GM19372 (cell line): Measurements from ENCODE around the gene MUCL1.
"Not testable (repeated sequence)": the region's sequence is repeated elsewhere in the genome, so short reads cannot be mapped to it uniquely, and the experiment has no call there.

Experiments
- ATAC-seq: cut with Tn5 transposase; IDR thresholded peaks from one replicate; pipeline ENCODE4 v1.9.1; 2021; ENCODE audit warnings: mild to moderate bottlenecking, low read depth, moderate library complexity; ENCODE audit not compliant: unreplicated experiment

MUCL1 gene, protein sequence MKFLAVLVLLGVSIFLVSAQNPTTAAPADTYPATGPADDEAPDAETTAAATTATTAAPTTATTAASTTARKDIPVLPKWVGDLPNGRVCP

DNA sequence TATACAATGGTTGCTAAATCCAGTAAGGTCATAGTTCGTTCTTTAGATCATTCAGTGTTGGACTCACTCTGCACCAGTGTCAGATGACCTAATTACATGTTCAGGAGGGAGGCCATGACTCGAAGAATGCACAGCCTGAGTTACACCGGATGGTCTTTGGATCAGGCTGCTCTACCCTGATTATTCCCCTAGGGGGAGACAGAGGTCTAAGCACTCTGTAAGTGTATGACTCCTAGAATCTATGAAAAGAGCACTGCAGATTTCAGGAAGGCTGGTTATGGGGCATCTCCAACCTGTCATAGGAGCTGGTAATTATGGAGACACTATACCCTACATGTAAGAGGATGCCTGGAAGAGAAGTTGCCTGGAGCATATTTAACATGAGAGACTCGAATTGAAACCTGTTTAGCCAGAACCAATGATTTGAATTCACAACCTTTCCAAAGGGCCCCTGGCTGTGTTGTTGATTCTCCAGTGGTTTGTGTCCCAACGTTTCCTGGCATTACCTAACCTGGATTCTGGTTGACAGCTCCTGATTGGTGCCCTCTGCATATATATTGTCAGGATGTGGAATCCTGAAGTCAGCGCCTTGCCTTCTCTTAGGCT is at the start of gene MUCL1:
MUCL1 (plus strand) TSS at position 584 of the 606 bp plus-strand sequence. CDS start 67 bp downstream, outside the sequence.
- ATAC-seq: peak; percentile 97

DNA sequence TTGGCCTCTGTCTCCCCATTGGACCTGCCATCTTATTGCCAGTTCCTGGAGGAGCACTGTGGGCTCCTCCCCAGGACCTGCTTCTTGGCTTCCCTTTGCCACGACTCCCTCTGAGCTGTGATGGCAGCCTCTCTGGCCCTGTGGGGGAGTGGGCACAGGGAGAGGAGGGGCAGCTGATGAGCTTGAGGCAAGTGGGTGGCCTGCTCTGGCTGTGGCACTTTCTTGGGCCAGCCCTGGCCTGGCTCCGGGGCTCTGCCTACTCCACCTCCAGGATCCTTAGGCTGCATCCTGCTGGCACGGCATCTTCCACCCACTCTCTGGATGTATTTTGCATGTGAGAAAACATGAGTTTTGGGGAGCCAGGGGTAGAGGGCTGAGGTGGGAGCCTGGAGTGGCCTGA is 32.6 kb upstream of the MUCL1 start:
- ATAC-seq: no peak

DNA sequence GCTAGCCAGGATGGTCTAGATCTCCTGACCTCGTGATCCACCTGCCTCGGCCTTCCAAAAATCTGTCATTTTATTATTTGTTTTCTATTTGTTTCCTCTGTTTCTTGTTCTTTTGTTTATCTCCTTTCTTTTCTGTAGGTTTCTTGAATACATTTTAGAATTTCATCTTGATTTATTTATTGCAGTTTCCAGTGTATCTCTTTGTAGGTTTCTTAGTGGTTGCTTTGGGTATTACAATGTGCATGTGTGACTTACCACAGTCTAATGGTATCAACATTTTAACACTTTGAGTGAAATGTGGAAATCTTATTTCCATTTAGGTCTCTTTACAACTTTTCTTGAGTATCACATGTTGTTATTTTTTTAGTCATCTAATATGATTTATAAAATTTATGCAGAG is 29.9 kb upstream of the MUCL1 start:
- ATAC-seq: no peak

DNA sequence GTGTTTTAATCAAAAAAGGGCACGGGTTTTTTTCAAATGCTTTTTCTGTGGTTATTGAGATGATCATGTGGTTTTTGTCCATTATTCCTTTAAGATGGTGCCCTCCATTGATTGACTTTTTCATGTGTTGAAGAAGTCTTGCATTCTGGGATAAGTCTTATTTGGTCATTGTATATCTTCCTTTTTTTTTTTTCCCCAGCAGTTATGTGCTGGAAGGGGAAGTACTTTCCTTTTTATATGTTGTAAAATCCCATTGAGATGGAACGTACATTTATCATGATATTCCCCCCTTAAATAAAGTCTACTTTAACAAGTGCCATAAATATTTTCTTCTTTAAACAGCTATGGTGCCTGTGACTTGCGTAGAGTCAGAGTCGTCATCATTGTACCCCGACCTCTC is 24.8 kb upstream of the MUCL1 start:
- no peak for ATAC-seq

DNA sequence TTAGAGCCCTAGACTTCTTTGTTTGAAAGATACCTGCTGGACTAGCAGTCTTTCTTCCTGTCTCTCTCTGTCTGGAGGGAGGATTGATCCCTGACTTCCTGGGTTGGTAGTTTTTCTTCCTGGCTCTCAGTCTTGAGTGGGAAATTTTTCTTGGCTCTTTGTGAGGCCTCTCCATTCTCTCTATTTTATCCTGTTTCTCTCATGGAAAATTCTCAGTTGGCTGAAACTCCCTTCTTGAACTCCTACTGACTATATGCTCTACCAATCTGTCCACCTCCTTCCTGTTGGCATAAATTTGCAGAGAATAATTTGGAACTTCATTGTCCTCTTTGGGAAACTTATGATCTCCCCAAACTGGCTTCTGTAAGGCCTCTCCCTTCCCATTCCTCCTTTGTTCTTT is 24.1 kb upstream of the MUCL1 start:
- no peak for ATAC-seq

DNA sequence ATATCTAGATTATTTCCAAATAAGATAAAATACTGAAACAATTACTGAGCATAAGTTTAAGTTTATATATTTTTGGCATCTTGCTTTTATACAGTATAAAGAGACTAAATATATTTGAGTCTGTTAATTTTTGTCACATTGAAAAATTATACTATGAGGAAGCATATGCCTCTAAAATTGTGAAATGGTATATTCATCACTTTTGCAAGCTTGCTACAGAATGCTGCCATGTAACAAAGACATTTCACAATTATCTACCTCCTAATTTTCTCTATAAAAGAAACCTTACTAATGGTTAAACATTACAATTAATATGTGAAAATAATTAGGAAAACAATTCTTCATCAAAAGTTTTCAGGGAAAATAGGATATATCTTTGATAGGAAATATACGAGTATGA is 22.7 kb upstream of the MUCL1 start:
- no peak for ATAC-seq

DNA sequence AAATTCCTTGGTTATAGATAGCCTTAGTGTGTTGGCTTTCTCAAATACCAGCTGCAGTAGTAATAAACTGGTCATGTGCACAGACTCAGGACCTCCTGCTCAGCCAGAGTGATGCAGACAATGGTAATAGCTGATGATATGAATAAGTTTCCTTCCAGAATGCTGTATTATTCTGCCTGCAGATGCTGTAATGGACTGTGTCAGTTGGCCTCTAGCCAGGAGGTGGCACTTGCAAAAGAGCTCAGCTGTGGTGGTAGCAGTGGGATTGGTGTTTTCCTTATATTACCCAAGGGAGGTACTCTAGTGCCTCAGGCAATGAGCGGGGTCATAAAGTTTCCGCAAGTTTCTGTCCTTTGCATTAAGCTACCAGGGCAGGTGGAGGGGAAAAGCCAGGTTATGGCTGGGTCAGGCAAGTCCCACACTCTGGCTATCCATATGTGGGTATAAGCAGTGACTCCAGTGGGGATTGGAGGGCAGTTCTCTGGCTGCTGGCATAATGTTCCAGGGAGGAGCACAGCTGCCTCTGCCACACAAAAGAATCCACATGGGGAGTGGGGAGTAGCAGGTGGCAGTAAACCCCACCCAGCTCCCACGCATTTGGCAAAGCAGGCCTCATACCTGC is 14.0 kb upstream of the MUCL1 start:
- no peak for ATAC-seq

DNA sequence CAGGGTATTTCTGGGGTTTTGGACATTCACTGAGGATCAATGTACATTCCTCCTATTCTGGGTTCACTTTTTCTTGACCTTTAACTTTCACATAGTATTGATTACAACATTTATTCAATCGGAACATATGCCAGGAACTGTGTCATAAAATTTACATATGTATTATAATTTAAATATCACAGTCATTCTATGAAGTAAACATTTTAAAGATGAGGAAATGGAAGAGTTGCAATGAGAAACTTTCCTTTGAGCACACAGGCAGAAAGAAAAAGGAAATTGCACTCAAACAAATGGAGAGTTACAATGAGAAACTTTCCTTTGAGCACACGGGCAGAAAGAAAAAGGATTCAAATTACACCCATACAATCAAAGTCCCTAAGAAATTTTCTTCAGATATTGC is 3.1 kb downstream of the MUCL1 start:
- no peak for ATAC-seq

DNA sequence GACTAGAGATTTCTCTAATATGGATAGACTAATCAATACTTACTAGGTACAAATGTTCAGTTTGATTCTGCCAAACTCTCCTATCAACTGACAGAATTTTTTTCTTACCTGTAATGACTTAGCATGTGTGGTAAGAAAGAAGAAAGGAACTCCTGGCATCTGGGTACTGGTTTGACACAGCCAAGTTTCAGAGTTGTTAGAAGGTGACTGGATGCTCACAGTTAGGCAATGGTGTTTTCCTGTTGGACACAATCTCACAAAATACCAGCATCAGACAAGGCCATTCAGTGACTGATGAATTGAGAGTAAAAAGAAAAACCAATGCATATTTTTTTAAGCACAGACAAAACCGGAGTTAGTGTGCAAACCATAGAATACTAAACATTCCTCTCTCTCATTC is 4.2 kb downstream of the MUCL1 start:
- no peak for ATAC-seq

DNA sequence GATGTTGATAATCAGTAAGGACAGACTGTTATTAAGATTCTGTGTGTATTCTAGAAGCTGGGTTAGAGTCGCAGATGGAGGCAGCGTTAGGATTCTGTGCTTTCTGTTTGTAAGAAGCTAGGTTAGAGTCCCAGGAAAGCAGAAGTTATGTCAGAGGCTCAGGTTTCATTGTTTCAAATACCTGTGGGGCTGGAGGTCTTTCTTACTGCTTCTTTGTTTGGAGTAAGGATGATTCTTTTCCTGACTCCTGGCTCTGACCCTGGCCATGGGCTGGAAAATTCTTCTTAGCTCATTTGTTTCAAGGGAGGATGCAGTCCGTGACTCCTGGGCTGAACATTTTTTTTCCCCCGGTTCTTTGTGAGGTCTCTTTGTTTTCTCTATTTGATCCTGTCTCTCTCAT is 5.2 kb downstream of the MUCL1 start:
- no peak for ATAC-seq

DNA sequence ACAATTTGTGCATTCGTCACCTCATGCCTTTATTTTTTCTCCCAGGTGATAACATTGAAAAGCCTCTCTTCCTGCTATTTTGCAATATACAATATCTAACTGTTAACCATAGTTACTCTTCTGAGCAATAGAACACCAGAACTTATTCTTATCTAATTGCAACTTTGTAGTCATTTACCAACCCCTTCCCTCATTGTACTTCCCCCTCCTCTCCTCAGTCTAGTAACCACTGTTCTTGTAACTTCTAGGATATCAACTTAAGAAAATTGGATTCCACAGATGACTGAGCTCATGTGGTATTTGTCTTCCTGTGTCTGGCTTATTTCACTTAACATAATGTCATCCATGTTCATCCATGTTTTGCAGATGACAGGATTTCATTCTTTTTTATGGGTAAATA is 7.6 kb downstream of the MUCL1 start:
- no peak for ATAC-seq

DNA sequence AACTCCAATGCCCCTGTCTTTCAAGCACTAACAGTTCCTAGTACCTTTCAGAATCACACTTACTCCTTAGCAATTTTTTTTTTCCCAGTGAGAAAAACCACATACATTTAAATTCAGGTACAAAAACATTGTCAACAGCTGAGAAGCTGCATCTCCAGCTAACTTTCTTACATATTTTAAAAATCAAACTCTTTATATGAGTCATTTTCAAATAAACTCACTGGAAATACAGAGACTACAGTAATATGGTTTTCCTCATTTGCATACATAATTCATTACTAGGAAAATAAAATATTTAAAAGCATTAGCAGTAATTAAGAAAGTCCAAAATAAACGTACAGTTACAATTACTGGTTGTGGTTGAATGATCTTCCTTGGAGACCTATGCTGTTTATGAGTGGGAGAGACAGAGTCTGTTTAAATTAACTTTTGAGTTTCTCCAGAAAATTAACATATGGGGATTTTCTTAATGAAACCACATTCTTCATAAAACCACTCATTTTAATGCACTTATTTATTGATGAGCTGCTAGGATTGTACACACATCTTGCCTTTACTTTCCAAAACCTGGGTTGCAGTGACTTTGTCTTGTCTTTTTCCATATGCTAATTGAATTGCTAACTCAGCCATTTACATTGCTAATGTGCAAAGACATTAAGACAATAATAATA is 9.8 kb downstream of the MUCL1 start:
- no peak for ATAC-seq

DNA sequence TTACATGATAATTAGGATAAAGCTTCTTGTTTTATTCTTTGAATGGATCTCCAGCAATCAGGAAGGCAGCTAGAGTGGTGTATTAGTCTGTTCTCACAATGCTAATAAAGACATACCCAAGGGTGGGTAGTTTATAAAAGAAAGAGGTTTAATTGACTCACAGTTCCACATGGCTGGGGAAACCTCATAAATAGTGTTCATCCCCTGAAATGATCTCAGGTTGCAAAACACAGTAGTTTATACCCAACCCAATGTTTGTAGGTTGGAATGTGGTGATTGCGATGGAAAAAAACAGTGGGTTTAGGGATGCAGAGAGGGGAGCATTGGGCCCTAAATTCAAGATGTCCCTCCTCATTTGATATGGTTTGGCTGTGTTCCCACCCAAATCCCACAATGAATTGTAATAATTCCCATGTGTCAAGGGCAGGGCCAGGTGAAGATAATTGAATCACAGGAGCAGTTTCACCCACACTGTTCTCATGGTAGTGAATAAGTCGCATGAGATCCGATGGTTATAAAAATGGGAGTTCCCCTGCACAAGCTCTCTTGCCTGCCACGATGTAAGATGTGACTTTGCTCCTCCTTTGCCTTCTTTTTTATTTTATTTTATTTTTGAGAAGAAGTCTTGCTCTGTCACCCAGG is 11.5 kb downstream of the MUCL1 start:
- ATAC-seq: no peak

DNA sequence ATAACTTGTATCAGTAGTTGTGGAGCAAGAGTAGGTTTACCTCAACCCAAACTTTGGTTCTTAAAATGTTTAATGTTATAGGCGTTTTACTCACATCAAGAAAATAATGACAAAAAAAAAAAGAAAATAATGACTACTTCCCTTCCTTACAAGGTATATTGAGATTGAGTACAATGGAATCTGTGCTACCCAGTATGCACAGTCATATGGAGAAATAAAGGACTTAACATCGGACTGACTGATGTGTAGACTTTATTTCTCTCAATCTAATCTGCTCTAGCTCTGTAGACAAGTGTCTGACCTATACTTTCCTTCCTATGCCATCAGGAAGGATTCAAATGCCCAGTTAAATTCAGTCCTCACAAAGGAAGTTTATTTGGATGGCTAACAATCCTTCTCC is 14.4 kb downstream of the MUCL1 start:
- no peak for ATAC-seq

DNA sequence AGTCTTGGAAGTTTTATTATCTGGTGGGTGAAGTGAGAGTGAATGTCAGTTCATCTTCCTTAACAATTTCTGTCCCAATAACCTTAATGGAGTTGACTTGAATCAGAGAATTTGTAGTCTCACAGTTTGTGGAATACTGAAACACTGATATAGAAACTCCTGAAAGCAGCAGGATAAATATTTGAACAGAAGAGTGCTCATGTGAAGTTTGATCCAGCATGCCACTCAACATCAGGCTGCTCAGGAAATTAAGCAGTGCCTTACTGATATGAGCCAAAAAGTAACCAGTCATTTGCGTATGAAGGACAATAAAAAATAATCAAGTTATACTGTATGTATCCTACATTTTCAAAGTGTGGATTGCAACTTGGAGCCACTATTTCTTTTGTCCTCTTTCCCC is 15.7 kb downstream of the MUCL1 start:
- ATAC-seq: no peak

DNA sequence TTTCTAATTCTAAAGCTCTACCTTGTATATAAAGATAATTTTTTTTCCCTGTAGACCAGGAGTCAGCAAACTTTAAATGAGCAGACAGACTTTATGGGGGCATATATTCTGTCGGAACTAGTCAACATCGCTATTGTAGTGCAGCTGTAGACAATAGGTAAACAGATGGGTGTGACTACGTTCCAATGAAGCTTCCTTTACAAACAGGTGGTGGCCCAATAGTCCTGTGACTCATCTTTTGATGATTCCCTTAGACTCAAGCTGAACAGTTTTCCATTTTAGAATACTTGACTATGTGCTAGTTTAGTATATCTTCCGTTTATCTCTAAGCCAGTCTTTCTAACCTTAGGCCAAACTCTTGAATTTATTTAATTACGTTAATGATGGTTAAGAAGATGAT is 16.3 kb downstream of the MUCL1 start:
- no peak for ATAC-seq

DNA sequence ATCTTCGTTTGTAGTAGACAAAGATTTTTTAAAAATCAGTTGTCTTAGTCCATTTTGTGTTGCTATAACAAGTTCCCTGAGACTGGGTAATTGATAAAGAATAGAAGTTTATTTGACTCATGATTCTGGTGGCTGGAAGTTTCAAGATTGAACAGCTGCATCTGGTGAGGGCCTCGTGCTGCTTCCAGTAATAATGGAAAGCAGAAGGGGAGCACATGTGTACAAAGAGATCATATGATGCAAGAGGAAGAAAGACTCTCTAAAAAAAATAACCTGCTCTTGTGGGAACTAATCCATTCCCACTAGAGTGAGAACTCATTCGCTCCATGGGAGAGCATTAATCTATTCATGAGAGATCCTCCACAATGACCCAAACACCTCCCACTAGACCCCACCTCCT is 24.8 kb downstream of the MUCL1 start:
- no peak for ATAC-seq

DNA sequence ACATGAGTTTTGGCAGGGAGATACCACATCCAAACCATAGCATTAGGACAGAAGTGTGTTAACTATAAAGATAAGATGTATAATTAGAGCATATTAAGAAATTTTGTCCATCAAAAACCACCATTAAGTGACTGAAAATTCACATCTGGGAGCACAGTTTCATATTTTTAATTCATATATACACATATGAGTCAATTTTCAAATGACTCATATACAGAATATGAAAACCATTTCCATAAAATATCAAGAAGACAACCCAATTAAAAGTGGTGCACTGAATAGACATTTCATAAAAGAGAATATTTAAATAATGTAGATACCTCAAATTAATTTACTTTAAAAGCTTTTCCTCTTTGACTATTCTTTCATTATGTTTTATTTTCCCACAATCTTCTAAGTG is 25.3 kb downstream of the MUCL1 start:
- ATAC-seq: no peak

DNA sequence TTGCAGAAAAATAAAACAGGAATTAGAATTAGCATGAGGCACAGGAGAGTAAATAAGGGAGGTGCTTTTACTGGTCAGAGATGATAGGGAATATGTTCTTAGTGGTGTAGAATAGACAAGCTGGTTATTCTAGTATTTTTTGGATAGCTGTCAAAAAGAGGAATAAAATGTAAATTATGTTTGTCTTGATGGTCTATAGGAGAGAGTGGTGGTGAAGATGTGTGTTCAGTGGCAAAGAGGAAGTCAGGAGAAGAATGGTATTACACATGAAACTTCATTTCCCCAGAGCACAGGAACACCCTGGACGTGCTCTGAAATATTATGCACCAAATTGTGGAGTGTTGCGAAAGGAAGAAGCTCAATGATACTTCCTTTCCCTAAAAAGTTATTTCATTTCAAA is 27.8 kb downstream of the MUCL1 start:
- no peak for ATAC-seq

DNA sequence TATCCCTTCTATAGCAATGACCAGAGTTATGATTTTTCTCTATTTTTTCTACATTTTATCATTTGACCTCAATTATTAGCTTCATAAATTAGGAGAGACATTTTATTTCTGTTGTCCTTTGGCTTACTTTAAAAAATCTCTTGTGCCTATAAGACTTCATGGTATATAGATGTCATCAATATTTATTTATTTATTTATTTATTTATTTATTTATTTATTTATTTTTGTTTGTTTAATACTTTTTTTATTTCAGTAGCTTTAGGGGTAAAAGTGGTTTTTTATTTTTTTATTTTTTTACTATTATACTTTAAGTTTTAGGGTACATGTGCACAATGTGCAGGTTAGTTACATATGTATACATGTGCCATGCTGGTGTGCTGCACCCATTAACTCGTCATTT is 28.3 kb downstream of the MUCL1 start:
- not testable (repeated sequence) for ATAC-seq

DNA sequence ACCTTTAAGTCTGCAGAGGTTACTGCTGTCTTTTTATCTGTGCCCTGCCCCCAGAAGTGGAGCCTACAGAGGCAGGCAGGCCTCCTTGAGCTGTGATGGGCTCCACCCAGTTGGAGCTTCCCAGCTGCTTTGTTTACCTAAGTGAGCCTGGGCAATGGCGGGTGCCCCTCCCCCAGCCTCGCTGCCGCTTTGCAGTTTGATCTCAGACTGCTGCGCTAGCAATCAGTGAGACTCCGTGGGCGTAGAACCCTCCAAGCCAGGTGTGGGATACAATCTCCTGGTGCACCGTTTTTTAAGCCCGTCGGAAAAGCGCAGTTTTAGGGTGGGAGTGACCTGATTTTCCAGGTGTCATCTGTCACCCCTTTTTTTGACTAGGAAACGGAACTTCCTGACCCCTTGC is 34.1 kb downstream of the MUCL1 start:
- not testable (repeated sequence) for ATAC-seq
